Measurements from ENCODE around the gene REM2. TPM values are rescaled to one million over a fixed set of nuclear protein-coding genes. Genes with fewer than 3 reads are reported as not detected.

The REM2 gene
- total RNA-seq, 1 experiment from 2014 or later = 1.5 TPM

DNA sequence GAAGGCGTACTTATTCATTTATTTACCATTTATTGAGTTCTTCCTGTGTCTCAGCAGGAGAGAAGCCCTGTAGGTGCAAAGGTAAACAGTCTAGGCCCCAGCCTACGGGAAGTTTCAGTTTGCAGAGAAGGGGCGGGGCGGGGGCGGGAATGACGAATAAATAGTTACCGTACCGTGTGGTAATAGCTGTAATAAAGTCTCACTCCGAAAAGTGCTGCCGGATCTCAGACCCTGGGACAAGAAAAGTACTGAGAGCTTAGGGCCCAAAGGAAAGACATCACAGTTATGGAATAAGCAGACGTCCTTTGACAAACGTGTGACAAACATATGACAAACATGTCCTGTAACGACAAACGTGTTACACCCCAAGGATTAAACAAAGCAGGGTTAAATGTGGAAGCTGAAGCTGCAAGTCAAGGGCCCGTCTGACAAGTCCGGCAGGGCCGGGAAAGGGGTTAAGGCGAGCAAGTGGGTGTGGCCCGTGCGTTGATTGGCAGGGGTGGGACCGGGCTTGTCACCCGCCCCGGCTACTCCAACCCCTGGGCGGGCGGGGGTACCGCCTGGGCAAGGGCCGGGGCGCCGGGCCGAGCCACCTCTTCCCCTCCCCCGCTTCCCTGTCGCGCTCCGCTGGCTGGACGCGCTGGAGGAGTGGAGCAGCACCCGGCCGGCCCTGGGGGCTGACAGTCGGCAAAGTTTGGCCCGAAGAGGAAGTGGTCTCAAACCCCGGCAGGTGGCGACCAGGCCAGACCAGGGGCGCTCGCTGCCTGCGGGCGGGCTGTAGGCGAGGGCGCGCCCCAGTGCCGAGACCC is 11.6 kb upstream of the REM2 start, which contains the start of gene LRP10 (continued):
- TF ChIP-seq, protein P1, sequence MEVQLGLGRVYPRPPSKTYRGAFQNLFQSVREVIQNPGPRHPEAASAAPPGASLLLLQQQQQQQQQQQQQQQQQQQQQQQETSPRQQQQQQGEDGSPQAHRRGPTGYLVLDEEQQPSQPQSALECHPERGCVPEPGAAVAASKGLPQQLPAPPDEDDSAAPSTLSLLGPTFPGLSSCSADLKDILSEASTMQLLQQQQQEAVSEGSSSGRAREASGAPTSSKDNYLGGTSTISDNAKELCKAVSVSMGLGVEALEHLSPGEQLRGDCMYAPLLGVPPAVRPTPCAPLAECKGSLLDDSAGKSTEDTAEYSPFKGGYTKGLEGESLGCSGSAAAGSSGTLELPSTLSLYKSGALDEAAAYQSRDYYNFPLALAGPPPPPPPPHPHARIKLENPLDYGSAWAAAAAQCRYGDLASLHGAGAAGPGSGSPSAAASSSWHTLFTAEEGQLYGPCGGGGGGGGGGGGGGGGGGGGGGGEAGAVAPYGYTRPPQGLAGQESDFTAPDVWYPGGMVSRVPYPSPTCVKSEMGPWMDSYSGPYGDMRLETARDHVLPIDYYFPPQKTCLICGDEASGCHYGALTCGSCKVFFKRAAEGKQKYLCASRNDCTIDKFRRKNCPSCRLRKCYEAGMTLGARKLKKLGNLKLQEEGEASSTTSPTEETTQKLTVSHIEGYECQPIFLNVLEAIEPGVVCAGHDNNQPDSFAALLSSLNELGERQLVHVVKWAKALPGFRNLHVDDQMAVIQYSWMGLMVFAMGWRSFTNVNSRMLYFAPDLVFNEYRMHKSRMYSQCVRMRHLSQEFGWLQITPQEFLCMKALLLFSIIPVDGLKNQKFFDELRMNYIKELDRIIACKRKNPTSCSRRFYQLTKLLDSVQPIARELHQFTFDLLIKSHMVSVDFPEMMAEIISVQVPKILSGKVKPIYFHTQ (CRISPR knock-in tag; IDR thresholded peaks at IDR 0.05) = no peak
- TF ChIP-seq, protein P2, sequence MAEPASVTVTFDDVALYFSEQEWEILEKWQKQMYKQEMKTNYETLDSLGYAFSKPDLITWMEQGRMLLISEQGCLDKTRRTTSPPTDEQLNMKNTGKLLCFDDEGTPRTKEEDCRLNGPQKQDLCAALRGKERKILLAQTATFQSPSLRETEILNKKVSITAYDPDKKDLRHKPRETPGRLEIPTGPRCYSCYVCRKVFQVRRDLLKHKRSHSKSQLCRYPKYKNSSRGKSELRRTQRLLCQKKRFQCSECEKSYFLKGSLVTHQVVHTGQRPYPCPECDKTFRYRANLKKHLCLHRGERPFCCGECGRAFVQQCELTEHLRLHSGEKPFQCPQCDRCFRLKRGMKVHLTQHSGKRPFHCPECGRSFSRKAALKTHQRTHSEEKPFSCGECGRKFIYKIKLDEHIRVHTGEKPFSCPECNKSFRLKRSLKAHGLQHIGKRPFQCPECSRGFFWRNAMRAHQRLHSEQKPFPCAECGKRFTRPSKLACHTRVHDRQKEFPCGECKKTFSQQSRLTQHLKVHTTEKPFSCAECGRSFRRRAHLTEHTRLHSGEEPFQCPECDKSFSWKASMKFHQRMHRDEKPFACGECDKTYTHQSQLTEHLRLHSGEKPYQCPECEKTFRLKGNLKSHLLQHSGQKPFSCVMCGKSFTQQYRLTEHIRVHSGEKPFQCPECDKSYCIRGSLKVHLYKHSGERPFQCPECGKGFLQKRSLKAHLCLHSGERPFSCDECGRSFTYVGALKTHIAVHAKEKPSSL (CRISPR knock-in tag; conservative IDR thresholded peaks at IDR 0.05) = no peak
- no peak for TF ChIP-seq ZBTB21 (CRISPR knock-in tag; IDR thresholded peaks at IDR 0.05; ENCODE audit: borderline replicate concordance)
- TF ChIP-seq, protein P3, sequence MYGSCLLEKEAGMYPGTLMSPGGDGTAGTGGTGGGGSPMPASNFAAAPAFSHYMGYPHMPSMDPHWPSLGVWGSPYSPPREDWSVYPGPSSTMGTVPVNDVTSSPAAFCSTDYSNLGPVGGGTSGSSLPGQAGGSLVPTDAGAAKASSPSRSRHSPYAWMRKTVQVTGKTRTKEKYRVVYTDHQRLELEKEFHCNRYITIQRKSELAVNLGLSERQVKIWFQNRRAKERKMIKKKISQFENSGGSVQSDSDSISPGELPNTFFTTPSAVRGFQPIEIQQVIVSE (CRISPR knock-in tag; IDR thresholded peaks at IDR 0.05; ENCODE audit: borderline replicate concordance) = no peak
- TF ChIP-seq, protein P4, sequence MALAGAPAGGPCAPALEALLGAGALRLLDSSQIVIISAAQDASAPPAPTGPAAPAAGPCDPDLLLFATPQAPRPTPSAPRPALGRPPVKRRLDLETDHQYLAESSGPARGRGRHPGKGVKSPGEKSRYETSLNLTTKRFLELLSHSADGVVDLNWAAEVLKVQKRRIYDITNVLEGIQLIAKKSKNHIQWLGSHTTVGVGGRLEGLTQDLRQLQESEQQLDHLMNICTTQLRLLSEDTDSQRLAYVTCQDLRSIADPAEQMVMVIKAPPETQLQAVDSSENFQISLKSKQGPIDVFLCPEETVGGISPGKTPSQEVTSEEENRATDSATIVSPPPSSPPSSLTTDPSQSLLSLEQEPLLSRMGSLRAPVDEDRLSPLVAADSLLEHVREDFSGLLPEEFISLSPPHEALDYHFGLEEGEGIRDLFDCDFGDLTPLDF (CRISPR knock-in tag; IDR thresholded peaks at IDR 0.05) = no peak
- TF ChIP-seq SOX15 (CRISPR knock-in tag; IDR thresholded peaks at IDR 0.05) = no peak
- TF ChIP-seq FOXP1 (CRISPR knock-in tag; IDR thresholded peaks at IDR 0.05; ENCODE audit: borderline replicate concordance) = 0 out of 2 replicates have a peak, but pooled peaks have one; percentile 47
- TF ChIP-seq ZNF671 (CRISPR knock-in tag; IDR thresholded peaks at IDR 0.05) = no peak
- TF ChIP-seq SP1 (CRISPR knock-in tag; conservative IDR thresholded peaks at IDR 0.05) = peak; percentile 95
- 0 out of 2 replicates have a peak, but pooled peaks have one; percentile 59 for TF ChIP-seq ELF4 (CRISPR knock-in tag; IDR thresholded peaks at IDR 0.05; ENCODE audit: low read depth)
- TF ChIP-seq, protein P5, sequence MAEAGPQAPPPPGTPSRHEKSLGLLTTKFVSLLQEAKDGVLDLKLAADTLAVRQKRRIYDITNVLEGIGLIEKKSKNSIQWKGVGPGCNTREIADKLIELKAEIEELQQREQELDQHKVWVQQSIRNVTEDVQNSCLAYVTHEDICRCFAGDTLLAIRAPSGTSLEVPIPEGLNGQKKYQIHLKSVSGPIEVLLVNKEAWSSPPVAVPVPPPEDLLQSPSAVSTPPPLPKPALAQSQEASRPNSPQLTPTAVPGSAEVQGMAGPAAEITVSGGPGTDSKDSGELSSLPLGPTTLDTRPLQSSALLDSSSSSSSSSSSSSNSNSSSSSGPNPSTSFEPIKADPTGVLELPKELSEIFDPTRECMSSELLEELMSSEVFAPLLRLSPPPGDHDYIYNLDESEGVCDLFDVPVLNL (CRISPR knock-in tag; IDR thresholded peaks at IDR 0.05; ENCODE audit: borderline replicate concordance, low read depth) = no peak
- no peak for TF ChIP-seq EMX1 (CRISPR knock-in tag; IDR thresholded peaks at IDR 0.05)
- no peak for TF ChIP-seq GTF2I (CRISPR knock-in tag; conservative IDR thresholded peaks at IDR 0.05)
- TF ChIP-seq, protein P6, sequence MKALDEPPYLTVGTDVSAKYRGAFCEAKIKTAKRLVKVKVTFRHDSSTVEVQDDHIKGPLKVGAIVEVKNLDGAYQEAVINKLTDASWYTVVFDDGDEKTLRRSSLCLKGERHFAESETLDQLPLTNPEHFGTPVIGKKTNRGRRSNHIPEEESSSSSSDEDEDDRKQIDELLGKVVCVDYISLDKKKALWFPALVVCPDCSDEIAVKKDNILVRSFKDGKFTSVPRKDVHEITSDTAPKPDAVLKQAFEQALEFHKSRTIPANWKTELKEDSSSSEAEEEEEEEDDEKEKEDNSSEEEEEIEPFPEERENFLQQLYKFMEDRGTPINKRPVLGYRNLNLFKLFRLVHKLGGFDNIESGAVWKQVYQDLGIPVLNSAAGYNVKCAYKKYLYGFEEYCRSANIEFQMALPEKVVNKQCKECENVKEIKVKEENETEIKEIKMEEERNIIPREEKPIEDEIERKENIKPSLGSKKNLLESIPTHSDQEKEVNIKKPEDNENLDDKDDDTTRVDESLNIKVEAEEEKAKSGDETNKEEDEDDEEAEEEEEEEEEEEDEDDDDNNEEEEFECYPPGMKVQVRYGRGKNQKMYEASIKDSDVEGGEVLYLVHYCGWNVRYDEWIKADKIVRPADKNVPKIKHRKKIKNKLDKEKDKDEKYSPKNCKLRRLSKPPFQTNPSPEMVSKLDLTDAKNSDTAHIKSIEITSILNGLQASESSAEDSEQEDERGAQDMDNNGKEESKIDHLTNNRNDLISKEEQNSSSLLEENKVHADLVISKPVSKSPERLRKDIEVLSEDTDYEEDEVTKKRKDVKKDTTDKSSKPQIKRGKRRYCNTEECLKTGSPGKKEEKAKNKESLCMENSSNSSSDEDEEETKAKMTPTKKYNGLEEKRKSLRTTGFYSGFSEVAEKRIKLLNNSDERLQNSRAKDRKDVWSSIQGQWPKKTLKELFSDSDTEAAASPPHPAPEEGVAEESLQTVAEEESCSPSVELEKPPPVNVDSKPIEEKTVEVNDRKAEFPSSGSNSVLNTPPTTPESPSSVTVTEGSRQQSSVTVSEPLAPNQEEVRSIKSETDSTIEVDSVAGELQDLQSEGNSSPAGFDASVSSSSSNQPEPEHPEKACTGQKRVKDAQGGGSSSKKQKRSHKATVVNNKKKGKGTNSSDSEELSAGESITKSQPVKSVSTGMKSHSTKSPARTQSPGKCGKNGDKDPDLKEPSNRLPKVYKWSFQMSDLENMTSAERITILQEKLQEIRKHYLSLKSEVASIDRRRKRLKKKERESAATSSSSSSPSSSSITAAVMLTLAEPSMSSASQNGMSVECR (CRISPR knock-in tag; IDR thresholded peaks at IDR 0.05; ENCODE audit: borderline replicate concordance) = no peak
- TF ChIP-seq ZNF317 (CRISPR knock-in tag; IDR thresholded peaks at IDR 0.05; ENCODE audit: borderline replicate concordance, low read depth) = 0 out of 2 replicates have a peak, but pooled peaks have one; percentile 42
- TF ChIP-seq CREB1 (CRISPR knock-in tag; IDR thresholded peaks at IDR 0.05) = no peak
- no peak for TF ChIP-seq HMGA2 (CRISPR knock-in tag; IDR thresholded peaks at IDR 0.05)
- no peak for TF ChIP-seq NFATC4 (CRISPR knock-in tag; IDR thresholded peaks at IDR 0.05)
- no peak for TF ChIP-seq MXD4 (CRISPR knock-in tag; IDR thresholded peaks at IDR 0.05; ENCODE audit: borderline replicate concordance)
- TF ChIP-seq, protein P7, sequence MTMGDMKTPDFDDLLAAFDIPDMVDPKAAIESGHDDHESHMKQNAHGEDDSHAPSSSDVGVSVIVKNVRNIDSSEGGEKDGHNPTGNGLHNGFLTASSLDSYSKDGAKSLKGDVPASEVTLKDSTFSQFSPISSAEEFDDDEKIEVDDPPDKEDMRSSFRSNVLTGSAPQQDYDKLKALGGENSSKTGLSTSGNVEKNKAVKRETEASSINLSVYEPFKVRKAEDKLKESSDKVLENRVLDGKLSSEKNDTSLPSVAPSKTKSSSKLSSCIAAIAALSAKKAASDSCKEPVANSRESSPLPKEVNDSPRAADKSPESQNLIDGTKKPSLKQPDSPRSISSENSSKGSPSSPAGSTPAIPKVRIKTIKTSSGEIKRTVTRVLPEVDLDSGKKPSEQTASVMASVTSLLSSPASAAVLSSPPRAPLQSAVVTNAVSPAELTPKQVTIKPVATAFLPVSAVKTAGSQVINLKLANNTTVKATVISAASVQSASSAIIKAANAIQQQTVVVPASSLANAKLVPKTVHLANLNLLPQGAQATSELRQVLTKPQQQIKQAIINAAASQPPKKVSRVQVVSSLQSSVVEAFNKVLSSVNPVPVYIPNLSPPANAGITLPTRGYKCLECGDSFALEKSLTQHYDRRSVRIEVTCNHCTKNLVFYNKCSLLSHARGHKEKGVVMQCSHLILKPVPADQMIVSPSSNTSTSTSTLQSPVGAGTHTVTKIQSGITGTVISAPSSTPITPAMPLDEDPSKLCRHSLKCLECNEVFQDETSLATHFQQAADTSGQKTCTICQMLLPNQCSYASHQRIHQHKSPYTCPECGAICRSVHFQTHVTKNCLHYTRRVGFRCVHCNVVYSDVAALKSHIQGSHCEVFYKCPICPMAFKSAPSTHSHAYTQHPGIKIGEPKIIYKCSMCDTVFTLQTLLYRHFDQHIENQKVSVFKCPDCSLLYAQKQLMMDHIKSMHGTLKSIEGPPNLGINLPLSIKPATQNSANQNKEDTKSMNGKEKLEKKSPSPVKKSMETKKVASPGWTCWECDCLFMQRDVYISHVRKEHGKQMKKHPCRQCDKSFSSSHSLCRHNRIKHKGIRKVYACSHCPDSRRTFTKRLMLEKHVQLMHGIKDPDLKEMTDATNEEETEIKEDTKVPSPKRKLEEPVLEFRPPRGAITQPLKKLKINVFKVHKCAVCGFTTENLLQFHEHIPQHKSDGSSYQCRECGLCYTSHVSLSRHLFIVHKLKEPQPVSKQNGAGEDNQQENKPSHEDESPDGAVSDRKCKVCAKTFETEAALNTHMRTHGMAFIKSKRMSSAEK (CRISPR knock-in tag; IDR thresholded peaks at IDR 0.05; ENCODE audit: borderline replicate concordance) = no peak
- no peak for TF ChIP-seq RORB (CRISPR knock-in tag; IDR thresholded peaks at IDR 0.05)

Measured in WTC11 (cell line).